Stimulated activated CD8-positive, alpha-beta memory T cell treated with anti-CD3 and anti-CD28 coated beads, Interleukin-4, amount 100 ng/mL, for 4 hours (primary cell): Measurements from ENCODE around the gene AP3B2.

ENCODE experiments used
- DNase-seq, 2 donors: peaks; one replicate each; pipeline ENCODE4 v3.0.0-alpha.2; 2020; ENCODE audit warnings: low read depth in 2 of 2, low spot score in 1 of 2

The AP3B2 gene

GRCh38 chr15:82611348-82611747 is 98.3 kb downstream of the AP3B2 start:
- no peak for DNase-seq
